ENCODE measurements around the gene TMEM233. TPM values are rescaled to one million over a fixed set of nuclear protein-coding genes. Genes with fewer than 3 reads are reported as not detected.

The TMEM233 gene
- total and polyA plus RNA-seq, 9 of the 15 experiments (the other 6 are each of a cell fraction or from before 2014, with no cell fraction given), result 0.04 to 0.17 (median 0.07) TPM; not detected in 2

- WGBS (ENCODE audit: insufficient coverage, low coverage, missing lambda C conversion rate), result 89% methylated on average over 5 of the region's 5 CpGs
- no peaks in the 10 kb centered on the region for H3K9me3 ChIP-seq (replicated peaks; ENCODE audit: control insufficient read depth, insufficient read depth, low read depth, low read length)
- H3K36me3 ChIP-seq (ENCODE audit: control insufficient read depth, insufficient read depth, low read length), result peaks cover 46% of the 10 kb centered on the region
- H3K4me1 ChIP-seq (replicated peaks in 1 of 2; ENCODE audit: control insufficient read depth in 2 of 2, insufficient read depth in 2 of 2, low read length in 2 of 2), result peaks cover 0 to 3% of the 10 kb centered on the region in 2 experiments; a peak in 1 of 5 replicates
- POLR2A ChIA-PET, result no interaction called here
- H3K27ac ChIP-seq (ENCODE audit: extremely low read depth, low read depth, low read length), result no peak overlapping the region
- DNase-seq (ENCODE audit: extremely low read depth in 1 of 4, low spot score in 3 of 4) (no peak), ATAC-seq (no peak), FAIRE-seq (no peak)
- H3K4me2 ChIP-seq (ENCODE audit: insufficient read depth, low read length), result no peak overlapping the region
- H3K79me2 ChIP-seq (ENCODE audit: control insufficient read depth, insufficient read depth, low read length), result no peaks in the 10 kb centered on the region
- no peaks in the 10 kb centered on the region for H4K20me1 ChIP-seq (replicated peaks; ENCODE audit: control insufficient read depth, insufficient read depth, low read length)
- in situ Hi-C loops (cut with MboI), result no loop called here
- no TSS peak for BruUV-seq (replicated peaks)
- CTCF ChIA-PET (ENCODE audit: low intra/inter-chr PET ratio), result no interaction called here
- H3K9ac ChIP-seq (ENCODE audit: insufficient read depth in 1 of 2, low read depth in 2 of 2, low read length in 2 of 2), result no peak overlapping the region
- H2AFZ ChIP-seq (ENCODE audit: low read depth, low read length), result no peak overlapping the region
- intact Hi-C loops (cut with micrococcal nuclease), result no loop called here
- no peak overlapping the region for H3K4me3 ChIP-seq
- H3K9me1 ChIP-seq (ENCODE audit: control insufficient read depth, insufficient read depth, low read length), result no peaks in the 10 kb centered on the region
- TF ChIP-seq PKNOX1 (IDR thresholded peaks at IDR 0.05) (no peak), ZKSCAN8 (CRISPR knock-in tag; IDR thresholded peaks at IDR 0.05) (no peak), FOXJ2 (tag; IDR thresholded peaks at IDR 0.05) (no peak), NFYB (IDR thresholded peaks at IDR 0.05; ENCODE audit: extremely low read depth, insufficient read length) (no peak), CEBPZ (IDR thresholded peaks at IDR 0.05; ENCODE audit: borderline replicate concordance, low read depth, low read length) (no peak), DEAF1 (CRISPR knock-in tag; IDR thresholded peaks at IDR 0.05) (no peak), TSHZ1 (CRISPR knock-in tag; IDR thresholded peaks at IDR 0.05) (no peak), MAFG (tag; conservative IDR thresholded peaks at IDR 0.05) (no peak), NELFE (IDR thresholded peaks at IDR 0.05; ENCODE audit: insufficient read depth, insufficient read length) (no peak)
- H3K27me3 ChIP-seq (ENCODE audit: control insufficient read depth in 2 of 2, insufficient read depth in 2 of 2, low read length in 2 of 2), result no peaks in the 10 kb centered on the region
Measured at GRCh38 chr12:119692410-119692809, 98.8 kb downstream of the TMEM233 start.

Measured in K562 (cell line).